Right lobe of liver (tissue), 4 donors: Measurements from ENCODE around the gene MED25.

ENCODE experiments used
- CTCF ChIP-seq, 4 donors: fragments of 200-600 bp in 3 of 4; fragments of 450-650 bp in 1 of 4; IDR thresholded peaks; one replicate each; pipeline versions ENCODE4 v1.5.1 to v1.8.0; 2016 to 2022; ENCODE audit warnings: antibody characterized with exemption in 4 of 4, mild to moderate bottlenecking in 2 of 4
- POLR2A ChIP-seq: fragments of 450-650 bp; IDR thresholded peaks from one replicate; pipeline ENCODE4 v1.6.1; 2017; ENCODE audit warnings: antibody characterized with exemption, mild to moderate bottlenecking
- donor health status: DM: no; HTN: no; CAD: no.
- donor health status: DM: no; HTN: no; CAD: no.
- donor health status: DM: no; HTN: yes; CAD: no.

- no peak for TF ChIP-seq POLR2A
- no peak for TF ChIP-seq CTCF (IDR thresholded peaks at IDR 0.05)
Observed at GRCh38 chr19:49772850-49773432, 45.1 kb upstream of the MED25 start.
